ENCODE data around the gene C11orf91. TPM values are rescaled to one million over a fixed set of nuclear protein-coding genes. Genes with fewer than 3 reads are reported as not detected.

C11orf91 gene
- total RNA-seq, 1 donor from 2014 or later, result not detected

- Histone ChIP-seq H3K4me3 (no peak overlapping the region), H3K27me3 (ENCODE audit: low read depth) (no peaks in the 10 kb centered on the region), H3K9me3 (replicated peaks) (no peaks in the 10 kb centered on the region), H3K27ac (replicated peaks) (peak overlapping the region; percentile 89), H3K36me3 (no peaks in the 10 kb centered on the region), H3K4me1 (peaks cover 97% of the 10 kb centered on the region)
- no peak for TF ChIP-seq CTCF (IDR thresholded peaks at IDR 0.05; ENCODE audit: borderline replicate concordance)
- intact Hi-C loops (cut with micrococcal nuclease), result no loop called here
- no peak for DNase-seq
These were observed 1.7 kb downstream of the C11orf91 start for GRCh38 chr11:33698921-33699320.

DNA sequence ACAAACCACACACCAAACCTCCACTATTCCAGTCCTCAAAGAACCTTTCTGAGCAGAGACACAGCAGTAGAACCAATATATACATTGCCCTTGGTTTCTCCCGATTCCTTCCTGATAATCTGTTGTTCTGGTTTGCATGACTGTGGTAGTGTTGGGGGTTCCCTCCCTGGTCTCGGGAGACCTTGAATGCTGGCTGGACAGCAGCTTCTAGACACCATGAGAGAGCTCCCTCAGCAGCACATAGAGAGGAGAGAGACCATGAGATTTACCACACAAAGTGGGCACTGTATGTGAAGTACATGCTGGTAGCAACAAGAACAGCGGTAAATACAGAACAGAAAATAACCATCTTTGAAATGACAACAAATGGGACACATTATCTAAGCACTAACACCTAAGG lies 2.6 kb downstream of the C11orf91 start:
- DNase-seq, result no peak
- Histone ChIP-seq H3K27ac (replicated peaks) (no peak overlapping the region), H3K4me3 (no peak overlapping the region), H3K36me3 (no peaks in the 10 kb centered on the region), H3K27me3 (ENCODE audit: low read depth) (no peaks in the 10 kb centered on the region), H3K4me1 (peaks cover 95% of the 10 kb centered on the region), H3K9me3 (replicated peaks) (no peaks in the 10 kb centered on the region)
- intact Hi-C loops (cut with micrococcal nuclease), result no loop called here
- no peak for TF ChIP-seq CTCF (IDR thresholded peaks at IDR 0.05; ENCODE audit: borderline replicate concordance)

DNA sequence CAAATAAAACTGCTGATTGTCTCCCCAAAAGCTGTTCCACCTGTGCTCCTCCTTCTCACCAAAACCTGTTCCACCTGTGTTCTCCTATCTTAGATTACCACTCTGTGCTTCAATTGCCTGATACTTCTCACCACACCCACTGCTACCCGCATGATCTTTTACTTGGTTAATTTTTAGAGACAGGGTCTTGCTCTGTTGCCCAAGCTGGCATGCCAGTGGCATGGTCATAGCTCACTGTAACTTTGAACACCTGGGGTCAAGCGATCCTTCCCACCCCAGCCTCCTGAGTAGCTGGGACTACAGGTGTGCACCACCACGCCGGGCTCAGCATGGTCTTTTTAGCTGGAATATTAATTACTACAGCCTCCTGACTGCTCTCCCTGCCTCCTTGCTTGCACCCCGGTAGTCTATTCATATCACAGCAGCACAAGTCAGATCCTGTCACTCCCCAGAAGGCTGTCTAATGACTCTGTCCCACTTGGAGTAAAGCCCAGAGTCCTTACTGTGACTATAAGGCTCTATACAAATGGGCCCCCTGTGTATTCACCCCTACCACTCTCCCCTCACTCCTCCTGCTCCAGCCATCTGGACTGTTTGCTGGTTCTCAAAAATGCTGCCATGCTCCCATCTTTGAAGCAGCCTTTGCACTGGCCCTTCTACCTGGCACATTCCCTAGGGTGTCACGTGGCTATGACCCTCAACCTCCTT lies 3.5 kb downstream of the C11orf91 start:
- H3K4me3 ChIP-seq, result no peak overlapping the region
- H3K9me3 ChIP-seq (replicated peaks), result no peaks in the 10 kb centered on the region
- H3K4me1 ChIP-seq, result peaks cover 95% of the 10 kb centered on the region
- no peak overlapping the region for H3K27ac ChIP-seq (replicated peaks)
- no peaks in the 10 kb centered on the region for H3K36me3 ChIP-seq
- H3K27me3 ChIP-seq (ENCODE audit: low read depth), result no peaks in the 10 kb centered on the region
- no peak for DNase-seq
- no peak for TF ChIP-seq CTCF (IDR thresholded peaks at IDR 0.05; ENCODE audit: borderline replicate concordance)
- intact Hi-C loops (cut with micrococcal nuclease), result no loop called here

- Histone ChIP-seq H3K27ac (replicated peaks) (no peak overlapping the region), H3K4me1 (peaks cover 95% of the 10 kb centered on the region)
- TF ChIP-seq CTCF (IDR thresholded peaks at IDR 0.05; ENCODE audit: borderline replicate concordance), result no peak
These were observed 4.2 kb downstream of the C11orf91 start for GRCh38 chr11:33696411-33696810.

GRCh38 chr11:33695051-33695566 lies 5.5 kb downstream of the C11orf91 start:
- Histone ChIP-seq H3K4me1 (peaks cover 99% of the 10 kb centered on the region), H3K9me3 (replicated peaks) (no peaks in the 10 kb centered on the region), H3K4me3 (no peak overlapping the region), H3K27me3 (ENCODE audit: low read depth) (no peaks in the 10 kb centered on the region), H3K36me3 (no peaks in the 10 kb centered on the region), H3K27ac (replicated peaks) (peak overlapping the region; percentile 57)
- intact Hi-C loops (cut with micrococcal nuclease), result no loop called here
- TF ChIP-seq CTCF (IDR thresholded peaks at IDR 0.05; ENCODE audit: borderline replicate concordance), result no peak
- peak; percentile 32 for DNase-seq

More at GRCh38 chr11:33696411-33696810, 4.2 kb downstream of the C11orf91 start:
- Histone ChIP-seq H3K36me3 (no peaks in the 10 kb centered on the region), H3K27me3 (ENCODE audit: low read depth) (no peaks in the 10 kb centered on the region), H3K9me3 (replicated peaks) (no peaks in the 10 kb centered on the region), H3K4me3 (no peak overlapping the region)
- intact Hi-C loops (cut with micrococcal nuclease), result no loop called here
- DNase-seq, result no peak
